H9 (cell line): ENCODE measurements around the gene RNF17. TPM values are rescaled to one million over a fixed set of nuclear protein-coding genes. Genes with fewer than 3 reads are reported as not detected.

Source experiments
- DNase-seq: peaks from one replicate; pipeline ENCODE4 v3.0.0-alpha.2; 2017
- H2AFZ ChIP-seq: one replicate; pipeline ENCODE4 v1.6.1; 2013; ENCODE audit warnings: mild to moderate bottlenecking, low read length, control low read depth, moderate library complexity
- H2AK5ac ChIP-seq: 2 replicates; pipeline ENCODE4 v1.6.1; 2013; ENCODE audit warnings: low read length, control low read depth, mixed read lengths; ENCODE audit not compliant: insufficient read length
- H2BK120ac ChIP-seq: one replicate; pipeline ENCODE4 v1.6.1; 2013; ENCODE audit warnings: low read depth, mild to moderate bottlenecking, low read length, control low read depth, inconsistent platforms; ENCODE audit not compliant: poor library complexity, severe bottlenecking
- H2BK12ac ChIP-seq: 2 replicates; pipeline ENCODE4 v1.6.1; 2013; ENCODE audit warnings: low read length, control low read depth, mixed read lengths, low read depth; ENCODE audit not compliant: insufficient read length
- H2BK15ac ChIP-seq: 2 replicates; pipeline ENCODE4 v1.6.1; 2013; ENCODE audit warnings: low read depth, low read length, control low read depth
- H2BK20ac ChIP-seq: one replicate; pipeline ENCODE4 v1.6.1; 2013; ENCODE audit warnings: low read depth, mild to moderate bottlenecking, low read length, control low read depth, inconsistent platforms; ENCODE audit not compliant: poor library complexity, severe bottlenecking
- H2BK5ac ChIP-seq: 2 replicates; pipeline ENCODE4 v1.6.1; 2013; ENCODE audit warnings: low read length, control low read depth, mixed read lengths; ENCODE audit not compliant: insufficient read length
- H3K14ac ChIP-seq: 2 replicates; pipeline ENCODE4 v1.6.1; 2013; ENCODE audit warnings: low read length, control low read depth; ENCODE audit not compliant: insufficient read depth
- H3K18ac ChIP-seq: 2 replicates; pipeline ENCODE4 v1.6.1; 2013; ENCODE audit warnings: low read depth, mild to moderate bottlenecking, mixed read lengths, low read length, control low read depth; ENCODE audit not compliant: insufficient read length
- H3K23ac ChIP-seq: 2 replicates; pipeline ENCODE4 v1.6.1; 2013; ENCODE audit warnings: low read length, control low read depth, mixed read lengths, low read depth; ENCODE audit not compliant: insufficient read length
- H3K23me2 ChIP-seq: 2 replicates; pipeline ENCODE4 v1.6.1; 2013; ENCODE audit warnings: low read depth, mild to moderate bottlenecking, mixed read lengths, low read length, control low read depth; ENCODE audit not compliant: insufficient read length, poor library complexity, severe bottlenecking
- H3K27ac ChIP-seq: 2 replicates; pipeline ENCODE4 v1.5.1; 2013; ENCODE audit warnings: low read length, control low read depth, mixed read lengths, low read depth; ENCODE audit not compliant: insufficient read length
- H3K27me3 ChIP-seq: 2 replicates; pipeline ENCODE4 v1.6.1; 2013; ENCODE audit warnings: low read length, control low read depth, inconsistent platforms; ENCODE audit not compliant: insufficient read depth
- H3K4ac ChIP-seq: 2 replicates; pipeline ENCODE4 v1.6.1; 2013; ENCODE audit warnings: low read depth, mild to moderate bottlenecking, control low read depth, inconsistent platforms, low read length, moderate library complexity
- H3K4me1 ChIP-seq: 2 replicates; pipeline ENCODE4 v1.6.1; 2013; ENCODE audit warnings: low read length, control low read depth, inconsistent platforms; ENCODE audit not compliant: insufficient read depth
- H3K4me2 ChIP-seq: 2 replicates; pipeline ENCODE4 v1.6.1; 2013; ENCODE audit warnings: low read length, control low read depth, mixed read lengths; ENCODE audit not compliant: insufficient read length, insufficient read depth
- H3K56ac ChIP-seq: 2 replicates; pipeline ENCODE4 v1.6.1; 2013; ENCODE audit warnings: low read depth, mild to moderate bottlenecking, mixed read lengths, low read length, control low read depth; ENCODE audit not compliant: insufficient read length
- H3K79me1 ChIP-seq: 2 replicates; pipeline ENCODE4 v1.6.1; 2013; ENCODE audit warnings: low read depth, mild to moderate bottlenecking, moderate library complexity, low read length, control low read depth, inconsistent platforms; ENCODE audit not compliant: insufficient read depth, poor library complexity, severe bottlenecking
- H3K79me2 ChIP-seq: 2 replicates; pipeline ENCODE4 v1.6.1; 2013; ENCODE audit warnings: low read length, control low read depth, inconsistent platforms; ENCODE audit not compliant: insufficient read depth
- H3K9ac ChIP-seq: 2 replicates; pipeline ENCODE4 v1.6.1; 2013; ENCODE audit warnings: low read length, control low read depth, mixed read lengths; ENCODE audit not compliant: insufficient read length; ENCODE audit errors: extremely low read depth
- H3K9me3 ChIP-seq: one replicate; pipeline ENCODE4 v1.6.1; 2013; ENCODE audit warnings: low read depth, low read length, inconsistent platforms; ENCODE audit not compliant: control insufficient read depth
- H3T11ph ChIP-seq: one replicate; pipeline ENCODE4 v1.6.1; 2013; ENCODE audit warnings: mild to moderate bottlenecking, low read length, control low read depth, inconsistent platforms
- H4K20me1 ChIP-seq: one replicate; pipeline ENCODE4 v1.6.1; 2013; ENCODE audit not compliant: control insufficient read depth, insufficient read length, insufficient read depth
- H4K5ac ChIP-seq: 2 replicates; pipeline ENCODE4 v1.6.1; 2013; ENCODE audit warnings: low read depth, mild to moderate bottlenecking, mixed read lengths, low read length, control low read depth; ENCODE audit not compliant: insufficient read length
- H4K8ac ChIP-seq: replicated peaks from 2 replicates; pipeline ENCODE4 v1.6.1; 2013; ENCODE audit warnings: low read length, control low read depth, mixed read lengths, low read depth; ENCODE audit not compliant: insufficient read length
- H4K91ac ChIP-seq: 2 replicates; pipeline ENCODE4 v1.6.1; 2013; ENCODE audit warnings: low read depth, mild to moderate bottlenecking, moderate library complexity, mixed read lengths, low read length, control low read depth; ENCODE audit not compliant: insufficient read length
- H3K27ac Mint-ChIP-seq, 3 experiments: 2 replicates in 2 of 3; 3 replicates in 1 of 3; pipeline ENCODE4 v1.8.0; 2020 to 2021; ENCODE audit warnings: mixed read lengths in 3 of 3, mild to moderate bottlenecking in 1 of 3, moderate library complexity in 1 of 3
- H3K27me3 Mint-ChIP-seq: 2 replicates; pipeline ENCODE4 v1.8.0; 2021; ENCODE audit warnings: low read depth, mild to moderate bottlenecking, moderate library complexity, mixed read lengths
- H3K36me3 Mint-ChIP-seq, 3 experiments: 2 replicates in 2 of 3; 3 replicates in 1 of 3; pipeline ENCODE4 v1.8.0; 2020 to 2021; ENCODE audit warnings: low read depth in 3 of 3, mixed read lengths in 3 of 3; ENCODE audit not compliant: insufficient read depth in 1 of 3
- H3K4me1 Mint-ChIP-seq, 2 experiments: 2 replicates each; pipeline ENCODE4 v1.8.0; 2020; ENCODE audit warnings: mixed read lengths in 2 of 2
- H3K4me3 Mint-ChIP-seq, 2 experiments: 2 replicates in 1 of 2; 3 replicates in 1 of 2; pipeline ENCODE4 v1.8.0; 2020 to 2021; ENCODE audit warnings: mild to moderate bottlenecking in 2 of 2, mixed read lengths in 2 of 2, moderate library complexity in 1 of 2
- H3K9me3 Mint-ChIP-seq, 2 experiments: 2 replicates in 1 of 2; 3 replicates in 1 of 2; pipeline ENCODE4 v1.8.0; 2020; ENCODE audit warnings: mild to moderate bottlenecking in 2 of 2, mixed read lengths in 2 of 2, moderate library complexity in 1 of 2
- CTCF ChIP-seq: fragments of 200-600 bp; sonication (generic); conservative IDR thresholded peaks from 3 replicates; pipeline ENCODE4 v1.8.0; 2021; ENCODE audit warnings: antibody characterized with exemption, mild to moderate bottlenecking
- WGBS: extraction: QIAGEN DNeasy Blood & Tissue Kit; methylation state at CpG from one replicate; pipeline ENCODE4 v1.1.7; 2013; ENCODE audit warnings: missing lambda C conversion rate, low lambda C conversion rate, mixed read lengths; ENCODE audit not compliant: insufficient read length; ENCODE audit errors: extremely low coverage; 5-methylcytosine and 5-hydroxymethylcytosine counted together
- total RNA-seq: library from RNA; stranded (reverse); gene quantifications from 2 replicates; pipeline ENCODE4 v1.2.1, GENCODE V29; 2021

Gene RNF17
- total RNA-seq, 1 experiment from 2014 or later: not detected

GRCh38 chr13:24925318-24926231 is 161.6 kb downstream of the RNF17 start:
- H3K4me1 Mint-ChIP-seq: peaks cover 18 to 22% of the 10 kb centered on the region in 2 experiments
- Histone ChIP-seq H3K27me3 (no peaks in the 10 kb centered on the region), H3K79me1 (no peaks in the 10 kb centered on the region), H3K4me1 (no peaks in the 10 kb centered on the region), H3K23ac (no peak overlapping the region), H3K4ac (no peak overlapping the region), H2BK15ac (no peak overlapping the region), H3K27ac (no peak overlapping the region), H2BK5ac (no peak overlapping the region), H3K4me2 (no peak overlapping the region), H3K23me2 (peaks cover 3% of the 10 kb centered on the region), H2BK120ac (no peak overlapping the region), H2AFZ (no peak overlapping the region), H3K56ac (no peak overlapping the region), H3K79me2 (peaks cover 12% of the 10 kb centered on the region; the same call in 1 of the 2 replicates), H2BK12ac (no peak overlapping the region), H4K8ac (no peak overlapping the region), H2AK5ac (no peak overlapping the region), H4K20me1 (no peaks in the 10 kb centered on the region), H3K14ac (no peak overlapping the region), H3K18ac (no peak overlapping the region), H3K9me3 (no peaks in the 10 kb centered on the region), H2BK20ac (no peak overlapping the region), H3T11ph (no peak overlapping the region), H4K5ac (no peak overlapping the region), H3K9ac (no peak overlapping the region), H4K91ac (no peak overlapping the region)
- WGBS: no CpG with 5 or more reads among the region's 15 CpGs
- DNase-seq: no peak
- no peaks in the 10 kb centered on the region; a peak in 1 of 7 replicates for H3K36me3 Mint-ChIP-seq
- H3K4me3 Mint-ChIP-seq: no peak overlapping the region
- TF ChIP-seq CTCF: no peak
- peaks cover 4% of the 10 kb centered on the region for H3K27me3 Mint-ChIP-seq
- H3K9me3 Mint-ChIP-seq: peaks cover 0 to 2% of the 10 kb centered on the region in 2 experiments; a peak in 1 of 5 replicates
- H3K27ac Mint-ChIP-seq: no peak overlapping the region; a peak in 1 of 7 replicates
